K562 (cell line): ENCODE data around the gene WFDC8. TPM values are rescaled to one million over a fixed set of nuclear protein-coding genes. Genes with fewer than 3 reads are reported as not detected.

Experiments used
- ATAC-seq: fragments of 200-7000 bp; cut with Tn5 transposase; 3 replicates; pipeline ENCODE4 v1.9.1; 2020; ENCODE audit warnings: moderate library complexity
- BruUV-seq: library from RNA; stranded (reverse); fragments of 400-500 nt; replicated peaks from 2 replicates; lab custom pipeline; 2021; lab: Mats Ljungman, UMichigan
- CTCF ChIA-PET: fragments of 300-600 bp; formaldehyde crosslinking; extraction: SDS; loops from one replicate; lab custom pipeline; 2021; ENCODE audit warnings: low intra/inter-chr PET ratio; lab: Yijun Ruan, JAX
- POLR2A ChIA-PET: fragments of 300-600, 350-650 bp; sonication (Branson Sonifier 250); formaldehyde crosslinking; extraction: SDS; loops from one replicate; lab custom pipeline; 2021; ENCODE audit warnings: antibody characterized with exemption, inconsistent platforms; lab: Yijun Ruan, JAX
- DNase-seq, 4 experiments: peaks; one replicate each; pipeline versions ENCODE4 v3.0.0 to v3.0.0-alpha.2; 2011 to 2018; ENCODE audit warnings: low spot score in 3 of 4, mixed read lengths in 3 of 4; ENCODE audit errors: extremely low read depth in 1 of 4
- FAIRE-seq: peaks from 2 replicates; lab custom pipeline; 2011; peaks lifted over from hg19 to GRCh38; lab: Jason Lieb, UNC
- H2AFZ ChIP-seq: 2 replicates; pipeline ENCODE4 v1.6.0; 2011; ENCODE audit warnings: low read depth, low read length, control low read depth, inconsistent platforms
- H3K27ac ChIP-seq: fragments of 200-600 bp; 3 replicates; pipeline ENCODE4 v1.8.0; 2011; ENCODE audit warnings: low read depth, mild to moderate bottlenecking, control low read depth, inconsistent platforms, low read length, moderate library complexity, mixed read lengths; ENCODE audit errors: extremely low read depth
- H3K27me3 ChIP-seq, 2 experiments: fragments of 300-600 bp in 1 of 2; 2 replicates in 1 of 2; 3 replicates in 1 of 2; pipeline versions ENCODE4 v1.6.0 to v1.8.0; 2011; ENCODE audit warnings: inconsistent platforms in 2 of 2, low read length in 2 of 2, mild to moderate bottlenecking in 1 of 2, mixed read lengths in 1 of 2, moderate library complexity in 1 of 2; ENCODE audit not compliant: control insufficient read depth in 2 of 2, insufficient read depth in 2 of 2
- H3K36me3 ChIP-seq: fragments of 300-600 bp; 3 replicates; pipeline ENCODE4 v1.8.0; 2011; ENCODE audit warnings: mild to moderate bottlenecking, low read length, inconsistent platforms; ENCODE audit not compliant: control insufficient read depth, insufficient read depth
- H3K4me1 ChIP-seq, 2 experiments: fragments of 200-600 bp in 1 of 2; replicated peaks in 1 of 2; 2 replicates in 1 of 2; 3 replicates in 1 of 2; pipeline versions ENCODE4 v1.5.1 to v1.8.0; 2011; ENCODE audit warnings: inconsistent platforms in 2 of 2, low read length in 2 of 2, mild to moderate bottlenecking in 1 of 2, mixed read lengths in 1 of 2, moderate library complexity in 1 of 2; ENCODE audit not compliant: control insufficient read depth in 2 of 2, insufficient read depth in 2 of 2
- H3K4me2 ChIP-seq: 2 replicates; pipeline ENCODE4 v1.6.1; 2011; ENCODE audit warnings: low read length, control low read depth, inconsistent platforms, mixed read lengths; ENCODE audit not compliant: insufficient read depth
- H3K4me3 ChIP-seq: fragments of 200-600 bp; sonication (generic), shearing (Covaris generic); 2 replicates; pipeline ENCODE4 v1.5.1; 2016; ENCODE audit warnings: control low read depth, inconsistent platforms
- H3K79me2 ChIP-seq: fragments of 200-600 bp; 3 replicates; pipeline ENCODE4 v1.8.0; 2011; ENCODE audit warnings: low read length, inconsistent platforms; ENCODE audit not compliant: control insufficient read depth, insufficient read depth
- H3K9ac ChIP-seq, 2 experiments: 2 replicates each; pipeline versions ENCODE4 v1.6.0 to v1.6.1; 2011; ENCODE audit warnings: low read depth in 2 of 2, low read length in 2 of 2, control low read depth in 1 of 2, inconsistent platforms in 1 of 2, mild to moderate bottlenecking in 1 of 2, mixed read lengths in 1 of 2; ENCODE audit not compliant: insufficient read depth in 1 of 2
- H3K9me1 ChIP-seq: one replicate; pipeline ENCODE4 v1.6.0; 2011; ENCODE audit warnings: inconsistent platforms, mild to moderate bottlenecking, low read length, moderate library complexity; ENCODE audit not compliant: control insufficient read depth, insufficient read depth
- H3K9me3 ChIP-seq: replicated peaks from 2 replicates; pipeline ENCODE4 v1.5.1; 2011; ENCODE audit warnings: low read depth, low read length, inconsistent platforms; ENCODE audit not compliant: control insufficient read depth, insufficient read depth
- H4K20me1 ChIP-seq: replicated peaks from 2 replicates; pipeline ENCODE4 v1.6.1; 2011; ENCODE audit warnings: low read length, inconsistent platforms, mixed read lengths; ENCODE audit not compliant: control insufficient read depth, insufficient read depth
- ARID1B ChIP-seq: fragments of 450-650 bp; IDR thresholded peaks from 2 replicates; pipeline ENCODE4 v1.6.1; 2016; ENCODE audit warnings: antibody characterized with exemption, mild to moderate bottlenecking, inconsistent platforms
- CBX2 ChIP-seq: fragments of 200-600 bp; sonication (generic); IDR thresholded peaks from one replicate; pipeline ENCODE4 v1.6.1; 2012; ENCODE audit warnings: mild to moderate bottlenecking, low read length, inconsistent platforms; ENCODE audit not compliant: insufficient read depth, poor library complexity, severe bottlenecking
- CBX5 ChIP-seq: IDR thresholded peaks from 2 replicates; pipeline ENCODE4 v1.6.1; 2014; ENCODE audit warnings: low read depth, borderline replicate concordance
- CHAMP1 ChIP-seq: fragments of 450-650 bp; IDR thresholded peaks from 2 replicates; pipeline ENCODE4 v1.6.1; 2016; ENCODE audit warnings: mild to moderate bottlenecking
- CHD1 ChIP-seq: fragments of 200-600 bp; sonication (generic); IDR thresholded peaks from one replicate; pipeline ENCODE4 v1.6.1; 2012; ENCODE audit warnings: mild to moderate bottlenecking, moderate library complexity, low read length, inconsistent platforms
- HNRNPUL1 ChIP-seq: fragments of 200-400 bp; formaldehyde crosslinking; IDR thresholded peaks from 2 replicates; pipeline ENCODE4 v1.6.1; 2017; ENCODE audit warnings: low read length
- KLF13 ChIP-seq: fragments of 450-650 bp; IDR thresholded peaks from 2 replicates; pipeline ENCODE4 v1.6.1; 2016; ENCODE audit warnings: missing genetic modification characterization, low read depth, mild to moderate bottlenecking, missing compliant biosample characterization, moderate library complexity, borderline replicate concordance
- MED1 ChIP-seq: sonication (generic); formaldehyde crosslinking; IDR thresholded peaks from 2 replicates; pipeline ENCODE4 v1.8.1; 2023; ENCODE audit warnings: missing genetic modification reagents, borderline replicate concordance
- PRMT5 ChIP-seq: sonication (generic); formaldehyde crosslinking; IDR thresholded peaks from 2 replicates; pipeline ENCODE4 v1.5.0; 2020; ENCODE audit warnings: missing genetic modification reagents
- SETDB1 ChIP-seq: IDR thresholded peaks from one replicate; pipeline ENCODE4 v1.6.1; 2012; ENCODE audit warnings: low read length, control low read depth, inconsistent platforms
- SMARCA4 ChIP-seq: fragments of 450-650 bp; IDR thresholded peaks from 2 replicates; pipeline ENCODE4 v1.6.1; 2016
- XRCC5 ChIP-seq: fragments of 200-400 bp; formaldehyde crosslinking; IDR thresholded peaks from 2 replicates; pipeline ENCODE4 v1.6.1; 2017; ENCODE audit warnings: low read depth, mild to moderate bottlenecking, low read length
- ZNF133 ChIP-seq: fragments of 250-450 bp; sonication (Bioruptor Pico); IDR thresholded peaks from 2 replicates; pipeline ENCODE4 v1.4.0; 2020; ENCODE audit warnings: mild to moderate bottlenecking
- WGBS: fragments of 100-300 bp; shearing (Covaris generic); methylation state at CpG from one replicate; pipeline ENCODE4 v1.1.6; 2016; ENCODE audit warnings: low coverage, mixed read lengths; ENCODE audit not compliant: insufficient coverage; ENCODE audit errors: missing lambda C conversion rate; 5-methylcytosine and 5-hydroxymethylcytosine counted together
- in situ Hi-C: fragments of 300-500 bp; cut with MboI; formaldehyde crosslinking; loops from 4 replicates; pipeline ENCODE4 v1.15.0; 2018; ENCODE audit warnings: inconsistent platforms, mixed read lengths
- intact Hi-C: fragments of 100-400 bp; cut with micrococcal nuclease; formaldehyde crosslinking; loops from 2 replicates; pipeline ENCODE4 v1.14.2; 2022
- polyA plus RNA-seq, 8 experiments: library from polyadenylated mRNA; depleted of rRNA in 4 of 8; stranded (reverse) in 5 of 8; unstranded in 3 of 8; fragments of >200 nt; fragmentation: Nextera tagmentation in 2 of 8; fragmentation: Illumina TruSeq in 1 of 8; extraction: Ambion mirVana in 2 of 8; extraction: Trizol in 1 of 8; gene quantifications; 2 replicates each; pipeline versions ENCODE4 v1.2.1 to v1.2.3, GENCODE V29; 2011 to 2014; ENCODE audit warnings: inconsistent platforms in 1 of 8, missing spikeins in 1 of 8
- total RNA-seq, 7 experiments: library from RNA; depleted of rRNA in 6 of 7; stranded (reverse); fragments of >200 nt in 6 of 7; fragmentation: Illumina TruSeq in 2 of 7; extraction: Trizol in 2 of 7; gene quantifications; 2 replicates each; pipeline versions ENCODE4 v1.2.1 to v1.2.3, GENCODE V29; 2011 to 2021; ENCODE audit warnings: low replicate concordance in 1 of 7
- TF ChIP-seq, protein P1 (sequence below): fragments of 250-450 bp; sonication (Bioruptor Pico); IDR thresholded peaks from 2 replicates; pipeline ENCODE4 v1.5.0; 2022; ENCODE audit warnings: mild to moderate bottlenecking

The WFDC8 gene
- total and polyA plus RNA-seq, 9 of the 15 experiments (the other 6 are each of a cell fraction or from before 2014, with no cell fraction given), result not detected

DNA sequence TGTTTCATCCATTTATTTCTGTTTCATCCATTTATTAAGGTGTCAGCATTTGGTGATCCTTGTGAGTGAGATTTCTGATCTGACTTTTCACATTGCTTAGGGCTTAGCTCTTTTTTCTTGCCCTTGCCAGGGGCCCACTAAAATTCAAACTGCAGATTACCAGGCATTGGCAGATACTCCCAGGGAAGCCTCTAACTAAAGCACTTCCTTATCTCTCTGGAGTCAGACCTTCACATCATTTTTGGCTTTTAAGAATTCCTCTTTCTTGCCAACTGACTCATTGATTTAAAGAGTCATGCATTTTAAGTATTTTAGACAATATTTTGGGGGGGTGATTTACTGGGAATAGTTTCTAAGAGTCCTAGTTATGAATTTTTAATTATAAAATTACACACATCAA lies 2.6 kb upstream of the WFDC8 start (continued):
- TF ChIP-seq CHAMP1 (no peak), SMARCA4 (no peak)

- no peak for ATAC-seq
- in situ Hi-C loops, result no loop called here
- no peak overlapping the region for H3K9ac ChIP-seq
- no peak overlapping the region for H3K4me2 ChIP-seq
- intact Hi-C loops, result no loop called here
- WGBS, result 7% methylated on average over 1 of the region's 1 CpG
- POLR2A ChIA-PET, result no interaction called here
- CTCF ChIA-PET, result no interaction called here
- no peak overlapping the region for H3K4me3 ChIP-seq
- H3K27ac ChIP-seq, result no peak overlapping the region
- H3K36me3 ChIP-seq, result no peaks in the 10 kb centered on the region
- DNase-seq, result no peak
- no peak overlapping the region for H2AFZ ChIP-seq
- H3K9me1 ChIP-seq, result no peaks in the 10 kb centered on the region
- H3K4me1 ChIP-seq, result no peaks in the 10 kb centered on the region
- H3K9me3 ChIP-seq, result no peaks in the 10 kb centered on the region
- no peaks in the 10 kb centered on the region for H3K79me2 ChIP-seq
- BruUV-seq, result no TSS peak
- FAIRE-seq, result no peak
- TF ChIP-seq HNRNPUL1 (no peak), ZNF133 (no peak), XRCC5 (no peak), CBX5 (no peak), PRMT5 (CRISPR knock-in tag) (no peak), SETDB1 (no peak), CHD1 (no peak), KLF13 (tag) (no peak), MED1 (no peak), ARID1B (no peak), CBX2 (no peak)
- TF ChIP-seq, protein P1, sequence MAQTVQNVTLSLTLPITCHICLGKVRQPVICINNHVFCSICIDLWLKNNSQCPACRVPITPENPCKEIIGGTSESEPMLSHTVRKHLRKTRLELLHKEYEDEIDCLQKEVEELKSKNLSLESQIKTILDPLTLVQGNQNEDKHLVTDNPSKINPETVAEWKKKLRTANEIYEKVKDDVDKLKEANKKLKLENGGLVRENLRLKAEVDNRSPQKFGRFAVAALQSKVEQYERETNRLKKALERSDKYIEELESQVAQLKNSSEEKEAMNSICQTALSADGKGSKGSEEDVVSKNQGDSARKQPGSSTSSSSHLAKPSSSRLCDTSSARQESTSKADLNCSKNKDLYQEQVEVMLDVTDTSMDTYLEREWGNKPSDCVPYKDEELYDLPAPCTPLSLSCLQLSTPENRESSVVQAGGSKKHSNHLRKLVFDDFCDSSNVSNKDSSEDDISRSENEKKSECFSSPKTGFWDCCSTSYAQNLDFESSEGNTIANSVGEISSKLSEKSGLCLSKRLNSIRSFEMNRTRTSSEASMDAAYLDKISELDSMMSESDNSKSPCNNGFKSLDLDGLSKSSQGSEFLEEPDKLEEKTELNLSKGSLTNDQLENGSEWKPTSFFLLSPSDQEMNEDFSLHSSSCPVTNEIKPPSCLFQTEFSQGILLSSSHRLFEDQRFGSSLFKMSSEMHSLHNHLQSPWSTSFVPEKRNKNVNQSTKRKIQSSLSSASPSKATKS (CRISPR knock-in tag), result no peak
- TF ChIP-seq, all 486 proteins: peak for 0
- Histone ChIP-seq H4K20me1 (no peaks in the 10 kb centered on the region), H3K27me3 (peaks cover 5 to 9% of the 10 kb centered on the region in 2 experiments; a peak in 3 of 5 replicates)
Measured at GRCh38 chr20:45578231-45578630, 853 bp downstream of the WFDC8 start.
